GM19023 (cell line): ENCODE measurements around the gene CLEC4M.
A peak's percentile ranks its signal among the peaks of the same experiment; 100 is the strongest.

Source experiments
- ATAC-seq: cut with Tn5 transposase; IDR thresholded peaks from one replicate; pipeline ENCODE4 v1.9.1; 2021; ENCODE audit warnings: mild to moderate bottlenecking, moderate library complexity; ENCODE audit not compliant: unreplicated experiment

Gene CLEC4M, protein sequence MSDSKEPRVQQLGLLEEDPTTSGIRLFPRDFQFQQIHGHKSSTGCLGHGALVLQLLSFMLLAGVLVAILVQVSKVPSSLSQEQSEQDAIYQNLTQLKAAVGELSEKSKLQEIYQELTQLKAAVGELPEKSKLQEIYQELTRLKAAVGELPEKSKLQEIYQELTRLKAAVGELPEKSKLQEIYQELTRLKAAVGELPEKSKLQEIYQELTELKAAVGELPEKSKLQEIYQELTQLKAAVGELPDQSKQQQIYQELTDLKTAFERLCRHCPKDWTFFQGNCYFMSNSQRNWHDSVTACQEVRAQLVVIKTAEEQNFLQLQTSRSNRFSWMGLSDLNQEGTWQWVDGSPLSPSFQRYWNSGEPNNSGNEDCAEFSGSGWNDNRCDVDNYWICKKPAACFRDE

DNA sequence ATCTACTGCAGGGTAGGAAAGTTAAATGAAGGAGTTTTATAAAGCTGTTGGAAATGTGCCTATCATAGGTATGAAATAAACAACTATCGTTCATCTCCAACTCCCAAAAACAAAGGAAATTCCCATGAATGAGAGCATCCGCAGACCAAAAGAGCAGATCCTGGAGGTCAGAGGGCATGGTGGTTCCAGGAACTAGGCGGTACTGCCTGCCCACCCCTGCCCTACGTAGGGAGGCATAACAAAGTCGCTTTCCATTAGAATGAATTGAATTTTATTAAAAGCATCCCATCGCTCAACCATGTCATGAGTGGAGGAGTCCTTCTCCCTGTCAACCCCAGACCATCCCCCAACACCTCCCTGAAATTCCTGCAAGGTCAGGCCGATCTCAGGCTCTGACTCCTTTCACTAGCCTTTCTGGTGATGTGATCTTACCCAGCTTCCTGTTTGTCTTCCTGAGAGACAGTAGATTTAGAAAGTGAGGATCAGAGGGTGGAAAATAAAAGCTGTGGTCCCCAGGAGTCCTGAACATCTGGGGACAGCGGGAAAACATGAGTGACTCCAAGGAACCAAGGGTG, at the start of gene CLEC4M:
TSS of gene CLEC4M (plus strand) at position 525 of the 575 bp plus-strand sequence. CDS start at position 549, 24 bp downstream.
- ATAC-seq = no peak

DNA sequence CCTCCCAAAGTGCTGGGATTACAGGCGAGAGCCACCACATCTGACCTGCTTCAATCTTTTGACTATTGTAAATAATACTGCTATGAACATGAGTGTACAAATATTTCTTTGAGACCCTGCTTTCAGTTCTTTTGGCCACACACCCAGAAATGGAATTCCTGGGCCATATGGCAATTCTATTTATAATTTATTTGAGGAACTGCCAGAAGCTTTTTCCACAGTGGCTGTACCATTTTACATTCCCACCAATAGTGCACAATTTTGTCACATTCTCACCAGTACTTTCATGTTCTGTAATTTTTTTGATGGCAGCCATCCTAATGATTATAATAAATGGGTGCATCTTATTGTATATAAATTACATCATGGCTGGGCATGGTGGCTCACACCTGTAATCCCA, 47.4 kb upstream of the CLEC4M start:
- no peak for ATAC-seq

DNA sequence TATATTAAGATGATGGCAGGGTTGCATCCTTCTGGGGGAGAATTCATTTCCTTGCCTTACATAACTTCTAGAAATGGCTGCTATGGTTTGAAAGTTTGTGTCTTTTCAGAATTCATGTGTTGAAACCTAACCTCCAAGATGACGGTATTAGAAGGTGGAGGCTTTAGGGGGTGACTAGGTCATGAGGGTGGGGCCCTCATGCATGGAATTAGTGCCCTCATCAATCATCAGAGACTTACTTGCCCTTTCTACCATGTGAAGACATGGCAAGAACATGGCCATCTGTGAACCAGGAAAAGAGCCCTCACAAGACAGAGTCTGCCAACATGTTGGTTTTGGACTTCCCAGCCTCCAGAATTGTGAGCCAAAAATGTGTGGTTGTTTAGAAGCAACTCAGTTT, 46.3 kb upstream of the CLEC4M start:
- no peak for ATAC-seq

DNA sequence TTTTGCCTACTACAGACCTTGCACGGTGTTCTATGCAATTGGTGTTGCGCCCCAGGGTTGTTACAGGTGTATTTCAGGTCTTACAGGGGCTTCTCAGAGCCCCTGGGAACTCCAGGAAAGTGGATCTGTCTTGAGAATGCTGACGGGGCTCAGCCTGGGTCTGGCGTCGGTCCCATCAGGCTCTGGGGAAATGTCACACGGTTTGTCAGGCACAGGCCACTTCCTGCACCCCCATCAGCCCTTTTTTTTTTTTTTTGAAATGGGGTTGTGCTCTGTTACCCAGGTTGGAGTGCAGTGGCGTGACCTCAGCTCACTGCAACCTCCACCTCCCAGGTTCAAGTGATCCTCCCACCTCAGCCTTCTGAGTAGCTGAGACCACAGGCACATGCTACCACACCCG, 44.4 kb upstream of the CLEC4M start:
- ATAC-seq = no peak

DNA sequence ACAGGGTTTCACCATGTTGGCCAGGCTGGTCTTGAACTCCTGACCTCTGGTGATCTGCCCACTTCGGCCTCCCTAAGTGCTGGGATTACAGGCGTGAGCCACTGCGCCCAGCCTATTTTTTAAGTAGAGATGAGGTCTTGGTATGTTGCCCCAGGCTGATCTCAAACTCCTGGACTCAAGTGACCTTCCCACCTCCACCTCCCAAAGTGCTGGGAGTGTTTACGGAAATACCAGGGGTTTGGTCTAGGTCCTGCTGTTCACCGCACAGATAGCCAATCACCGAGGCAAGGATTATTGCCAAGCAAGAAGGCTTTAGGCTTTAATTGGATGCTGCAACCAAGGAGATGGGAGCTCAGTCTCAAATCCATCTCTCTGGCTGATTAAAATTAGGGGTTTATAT, 42.7 kb upstream of the CLEC4M start:
- ATAC-seq = no peak

DNA sequence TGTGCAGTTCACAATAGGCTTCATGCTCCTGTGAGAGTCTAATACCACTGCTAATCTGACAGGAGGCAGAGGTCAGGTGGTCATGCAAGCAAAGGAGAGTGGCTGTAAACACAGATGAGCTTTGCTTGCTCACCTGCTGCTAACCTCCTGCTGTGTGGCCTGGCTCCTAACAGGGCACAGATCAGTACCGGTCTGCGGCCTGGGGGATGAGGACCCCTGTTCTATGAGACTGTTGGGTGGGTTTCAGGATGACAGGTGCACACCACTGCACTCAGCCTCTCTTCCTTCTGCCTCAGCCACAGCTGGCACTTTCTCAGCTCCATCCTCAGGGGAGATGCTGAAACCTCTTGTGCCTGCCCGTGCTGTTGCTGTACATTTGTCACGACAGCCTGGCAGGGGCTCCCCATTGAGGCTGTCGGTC, 40.8 kb upstream of the CLEC4M start:
- ATAC-seq = peak; percentile 67

DNA sequence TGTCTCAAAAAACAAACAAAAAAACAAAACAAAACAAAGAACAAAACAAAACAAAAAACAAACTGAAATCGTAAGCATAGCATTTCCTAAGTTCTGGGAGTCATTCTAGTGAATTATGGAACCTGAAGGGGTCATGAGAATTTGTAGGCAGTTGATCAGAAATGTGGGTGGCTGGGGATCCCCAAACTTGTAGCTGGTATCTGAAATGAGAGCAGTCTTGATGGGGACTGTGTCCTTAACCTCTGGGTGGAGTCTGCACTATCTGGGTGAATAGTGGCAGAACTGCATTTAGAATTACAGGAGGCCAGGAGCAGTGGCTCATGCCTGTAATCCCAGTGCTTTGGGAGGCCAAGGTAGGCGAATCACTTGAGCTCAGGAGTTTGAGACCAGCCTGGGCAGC, 37.3 kb upstream of the CLEC4M start:
- ATAC-seq = no peak

DNA sequence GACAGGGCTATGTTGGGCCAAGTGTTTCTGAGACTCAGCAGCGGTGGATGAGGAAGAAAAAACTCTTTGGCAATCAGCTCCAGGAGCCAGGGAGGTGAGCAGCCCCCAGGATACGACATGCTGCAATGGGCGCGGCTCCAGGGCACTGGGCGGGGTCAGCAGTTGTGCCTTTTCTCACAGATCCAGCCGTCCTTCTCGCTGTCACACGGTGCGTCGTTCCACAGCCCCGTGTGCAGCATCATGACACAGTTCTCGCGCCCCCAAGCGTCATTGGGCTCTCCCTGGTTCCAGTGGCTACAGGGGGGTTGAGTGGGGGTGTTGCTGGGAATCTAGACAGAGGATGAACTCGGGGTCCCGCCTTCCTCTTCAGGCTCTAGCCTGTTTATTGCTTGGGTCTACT, 33.8 kb upstream of the CLEC4M start:
- ATAC-seq = no peak

DNA sequence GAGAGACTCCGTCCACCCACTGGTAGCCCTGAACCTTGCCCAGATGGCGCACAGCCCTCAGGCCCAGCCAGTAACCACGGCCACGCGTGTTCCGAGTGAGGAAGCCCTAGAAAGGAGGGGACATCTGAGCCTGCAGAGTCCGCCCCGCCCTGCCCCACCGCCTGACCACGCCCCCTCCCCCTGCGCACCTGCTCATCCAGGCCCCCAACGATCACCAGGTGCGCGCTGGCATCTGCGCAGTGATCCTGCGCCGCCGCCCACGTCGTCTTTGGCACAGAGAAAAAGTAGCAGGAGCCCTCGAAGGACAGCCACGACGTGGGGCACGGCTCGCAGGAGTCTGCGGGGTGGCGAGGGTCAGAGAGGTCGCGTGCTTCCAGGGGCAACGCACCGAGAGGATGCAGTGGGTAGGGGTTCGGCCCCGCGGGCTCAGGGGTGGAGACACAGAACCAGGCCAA, 33.2 kb upstream of the CLEC4M start:
- ATAC-seq = no peak

DNA sequence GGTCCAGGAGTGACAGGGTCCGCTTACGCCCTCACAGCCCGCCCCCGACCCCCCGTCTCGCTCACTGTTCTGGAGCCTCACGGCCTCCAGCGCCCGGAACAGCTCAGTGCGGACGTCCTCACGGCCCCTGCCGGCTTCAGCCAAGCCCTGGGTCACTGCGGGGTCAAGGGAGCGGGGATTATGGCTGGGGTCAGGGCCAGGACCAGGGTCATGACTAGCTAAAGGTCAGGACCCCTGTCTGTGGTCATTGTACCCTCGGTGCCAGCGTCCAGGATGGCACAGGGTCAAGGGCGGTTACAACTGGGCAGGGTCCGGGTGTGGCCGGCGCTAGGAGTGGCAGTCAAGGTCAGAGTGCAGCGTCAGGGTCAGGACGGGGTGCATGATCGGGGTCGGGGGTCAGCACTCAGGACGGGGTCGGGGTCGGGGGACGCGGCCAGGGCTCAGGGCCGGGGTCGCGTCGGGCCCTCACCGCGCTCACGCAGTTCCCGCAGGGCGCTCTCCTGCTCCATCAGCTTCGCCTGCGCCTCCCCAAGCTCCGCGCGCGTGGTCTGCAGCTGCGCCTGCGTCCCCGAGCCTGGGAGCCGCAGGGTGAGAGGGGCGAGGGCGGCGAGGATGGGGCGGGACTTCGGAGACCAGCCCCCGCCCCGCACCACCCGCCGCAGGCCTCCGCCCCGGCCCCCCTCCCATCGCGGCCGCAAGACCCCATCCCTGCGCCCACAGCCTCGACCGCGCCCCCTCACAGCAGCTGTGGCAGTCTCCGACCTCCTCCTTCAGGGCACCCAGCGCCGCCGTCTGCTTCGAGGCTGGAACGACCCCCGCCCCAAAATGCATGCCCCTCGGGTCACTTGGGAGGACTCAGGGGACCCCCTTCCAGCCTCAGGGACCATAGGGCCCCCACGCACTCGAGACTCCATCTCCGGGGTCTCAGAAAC, 32.5 kb upstream of the CLEC4M start:
- ATAC-seq = no peak

DNA sequence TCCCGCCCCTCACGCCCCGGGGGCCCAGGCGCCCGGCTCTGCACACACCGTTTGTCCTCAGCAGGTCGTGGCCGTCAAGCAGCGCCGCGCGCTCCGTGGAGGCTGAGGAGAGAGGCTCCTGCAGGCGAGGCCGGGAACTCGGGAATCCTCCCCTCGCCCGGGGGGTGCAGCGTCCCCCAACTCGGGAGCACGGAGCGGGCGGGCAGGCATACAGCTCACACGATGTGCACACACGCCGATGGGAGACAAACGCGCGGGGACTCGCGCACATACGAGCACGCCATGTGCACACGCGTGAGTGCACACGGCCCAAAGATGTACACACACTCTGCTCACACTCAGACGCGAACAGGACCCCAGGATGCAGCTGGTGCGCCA, 31.8 kb upstream of the CLEC4M start:
- no peak for ATAC-seq

DNA sequence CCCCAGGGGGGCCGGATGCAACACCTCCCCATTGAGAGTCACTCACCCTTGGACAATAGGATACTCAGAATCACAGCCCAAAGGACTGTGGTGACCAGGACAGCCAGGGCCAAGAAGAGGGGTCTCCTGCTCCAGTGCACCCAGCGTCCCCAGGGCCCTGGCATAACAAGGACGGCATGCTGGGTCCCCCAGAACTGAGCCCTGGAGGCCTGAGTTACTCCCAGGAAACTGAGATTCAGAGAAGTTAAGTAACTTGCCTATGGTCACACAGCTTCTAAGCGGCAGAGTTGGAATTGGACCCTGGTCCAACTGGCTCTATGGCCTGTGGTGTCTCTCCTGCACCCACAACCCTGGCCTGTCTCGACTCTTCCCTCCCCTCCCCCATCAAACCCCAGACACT, 31.4 kb upstream of the CLEC4M start:
- ATAC-seq = no peak

DNA sequence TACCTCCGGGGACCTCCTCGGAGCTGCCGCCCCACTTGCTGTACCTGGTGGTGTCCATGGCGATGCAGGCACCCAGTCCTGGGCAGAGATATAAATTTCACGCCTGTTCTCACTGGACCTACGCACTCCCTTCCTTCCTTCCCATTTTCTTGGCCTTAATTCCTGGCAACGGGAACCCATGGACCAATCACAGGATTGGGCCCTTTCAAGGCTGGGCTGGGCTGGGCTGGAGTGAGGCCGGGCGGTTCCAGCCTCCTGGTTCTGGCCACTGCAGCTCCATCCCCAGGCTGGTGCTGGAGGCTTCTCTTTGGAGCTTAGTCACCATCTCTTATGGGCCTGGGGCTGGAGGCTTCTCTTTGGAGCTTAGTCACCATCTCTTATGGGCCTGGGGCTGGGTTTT, 31.0 kb upstream of the CLEC4M start, which contains the start of gene CLEC4G:
TSS of gene CLEC4G (minus strand) at position 66 of the 400 bp plus-strand sequence. CDS start at position 58, 8 bp downstream.
- ATAC-seq = no peak

DNA sequence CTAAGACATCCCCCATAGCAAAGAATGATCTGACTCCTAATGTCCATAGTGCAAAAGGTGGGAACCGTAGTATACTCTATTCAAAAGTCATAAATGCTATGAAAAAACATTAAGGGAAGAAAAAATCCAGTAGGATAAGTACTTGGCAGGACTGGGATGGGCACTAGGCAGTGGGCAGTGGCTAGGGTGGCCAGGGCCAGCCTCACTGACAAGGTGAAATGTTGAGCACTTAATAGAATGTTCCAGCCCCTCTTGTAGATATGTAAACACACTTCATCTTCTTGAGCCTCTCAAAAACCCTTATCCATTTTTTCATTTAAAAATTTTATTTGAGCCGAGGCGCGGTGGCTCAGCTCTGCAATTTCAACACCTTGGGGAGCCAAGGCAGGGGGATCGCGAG, 29.7 kb upstream of the CLEC4M start:
- ATAC-seq = no peak

DNA sequence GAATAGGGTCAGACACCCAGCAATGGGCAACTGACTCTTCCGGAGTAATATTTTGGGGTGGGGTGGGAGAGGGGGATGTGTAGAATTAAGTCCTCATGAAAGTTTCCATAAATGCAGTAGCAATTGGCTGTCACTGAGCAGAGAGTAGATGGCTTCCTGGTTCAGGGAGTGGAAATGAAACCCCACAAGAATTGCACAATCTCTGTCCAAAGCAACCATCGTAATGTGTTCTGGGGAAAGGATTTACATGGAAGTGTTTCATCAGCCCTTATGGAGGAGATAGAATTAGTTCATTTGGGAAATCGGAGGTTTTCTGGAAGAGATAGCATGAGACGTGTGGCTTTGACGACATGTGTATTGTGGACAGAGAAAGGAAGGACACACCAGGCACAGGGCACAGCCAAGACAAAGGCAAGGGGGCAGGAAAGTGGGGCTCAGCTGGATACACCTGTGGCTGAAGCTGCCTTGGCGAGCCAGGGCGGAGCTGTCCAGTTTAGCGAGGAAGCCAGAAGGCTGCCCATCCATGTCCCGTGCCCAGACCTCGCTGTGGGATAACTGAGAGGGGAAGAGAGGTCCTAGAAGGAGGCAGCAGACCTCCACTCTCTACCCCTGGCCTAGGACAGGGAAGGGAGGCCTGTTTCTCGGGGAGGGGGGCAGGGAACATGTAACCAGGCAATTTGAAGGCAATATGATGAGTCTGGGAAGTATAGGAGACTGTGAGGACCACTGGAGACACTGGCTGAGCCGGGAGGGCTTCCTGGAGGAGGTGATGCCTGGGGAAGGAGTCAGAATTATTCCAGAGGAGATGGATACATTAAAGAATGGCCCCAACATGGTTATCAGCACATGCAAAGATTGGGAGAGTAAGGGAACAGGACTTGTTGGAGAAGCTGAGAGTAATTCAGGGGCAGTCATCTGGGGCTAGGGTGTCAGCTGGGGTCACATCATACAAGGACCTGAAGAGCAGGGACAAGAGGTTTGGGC, 28.5 kb upstream of the CLEC4M start:
- ATAC-seq = no peak

DNA sequence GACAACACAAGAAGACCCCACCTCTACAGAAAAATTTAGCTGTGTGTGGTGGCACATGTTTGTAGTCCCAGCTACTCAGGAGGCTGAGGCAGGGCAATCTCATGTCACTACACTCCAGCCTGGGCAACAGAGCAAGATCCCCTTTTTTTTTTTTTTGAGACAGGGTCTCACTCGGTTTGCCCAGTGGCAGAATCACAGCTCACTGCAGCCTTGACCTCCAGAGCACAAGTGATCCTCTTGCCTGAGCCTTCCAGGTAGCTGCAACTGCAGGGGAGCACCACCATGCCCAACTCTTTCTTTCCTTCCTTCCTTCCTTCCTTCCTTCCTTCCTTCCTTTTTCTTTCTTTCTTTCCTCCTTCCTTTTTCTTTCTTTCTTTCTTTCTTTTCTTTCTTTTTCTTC, 26.9 kb upstream of the CLEC4M start:
- no peak for ATAC-seq

DNA sequence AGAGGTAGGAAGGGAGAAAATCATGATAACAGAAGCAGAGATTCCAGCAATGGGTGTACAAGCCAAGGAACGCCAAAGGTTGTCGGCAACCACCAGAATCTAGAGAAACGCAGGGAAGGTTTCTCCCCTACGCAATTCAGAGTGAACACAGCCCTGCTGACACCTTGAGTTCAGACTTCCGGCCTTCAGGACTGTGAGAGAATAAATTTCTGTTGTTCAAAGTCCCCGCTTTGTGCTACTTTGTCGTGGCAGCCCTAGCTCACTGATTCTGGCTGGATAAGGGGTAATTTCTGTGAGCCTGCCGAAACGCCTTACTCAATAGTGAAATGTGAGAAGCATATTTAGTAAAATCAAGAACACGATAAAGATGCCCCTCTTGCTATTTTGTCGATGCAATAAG, 25.8 kb upstream of the CLEC4M start:
- no peak for ATAC-seq

DNA sequence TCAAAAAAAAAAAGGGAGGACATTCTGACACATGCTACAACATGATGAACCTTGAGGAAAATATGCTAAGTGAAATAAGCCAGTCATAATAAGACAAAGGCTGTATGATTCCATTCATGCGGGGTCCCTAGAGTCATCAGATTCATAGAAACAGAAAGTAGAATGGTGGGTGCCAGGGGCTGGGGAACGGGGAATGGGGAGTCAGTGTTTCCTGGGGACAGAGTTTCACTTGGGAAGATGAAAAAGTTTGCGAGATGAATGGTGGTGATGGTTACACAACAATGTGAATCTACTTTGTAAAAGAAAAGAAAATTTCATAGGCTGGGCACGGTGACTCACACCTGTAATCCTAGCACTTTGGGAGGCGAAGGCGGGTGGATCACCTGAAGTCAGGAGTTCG, 25.0 kb upstream of the CLEC4M start:
- ATAC-seq = no peak

DNA sequence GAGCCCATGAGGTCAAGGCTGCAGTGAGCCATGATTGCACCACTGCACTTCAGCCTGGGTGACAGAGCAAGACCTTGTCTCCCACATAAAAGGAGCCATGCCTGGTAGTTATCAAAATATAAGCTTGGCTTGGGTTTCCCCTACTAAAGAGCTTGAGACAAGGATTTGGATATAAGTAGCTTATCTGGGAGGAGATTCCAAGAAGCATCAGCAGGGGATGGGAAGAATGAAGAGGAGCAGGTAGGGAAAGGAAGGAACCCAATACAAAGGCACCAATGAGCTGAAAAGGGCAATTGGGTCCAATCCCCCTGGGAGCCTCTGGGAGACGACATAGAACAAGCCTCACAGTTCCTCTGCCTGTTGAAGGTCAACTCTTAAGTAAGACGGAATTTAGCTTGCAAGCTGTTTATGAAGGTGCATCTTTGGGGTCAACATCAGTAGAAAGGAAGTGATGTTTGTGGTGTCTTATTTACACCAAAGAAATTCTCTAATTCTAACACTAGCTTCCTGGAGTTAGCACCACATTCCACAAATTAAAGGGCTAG, 23.8 kb upstream of the CLEC4M start:
- ATAC-seq = no peak
